T-cell (primary cell): ENCODE results near the gene MYO15B. TPM values are rescaled to one million over a fixed set of nuclear protein-coding genes. Genes with fewer than 3 reads are reported as not detected.

Experiments
- ATAC-seq, 4 experiments: fragments of 200-7000 bp in 3 of 4; fragments of 150-1000 bp in 1 of 4; cut with Tn5 transposase; replicated peaks in 1 of 4; 1 replicate in 3 of 4; 2 replicates in 1 of 4; pipeline ENCODE4 v1.10.0; 2021; ENCODE audit warnings: moderate library complexity in 3 of 4, mild to moderate bottlenecking in 2 of 4, moderate number of reproducible peaks in 1 of 4
- CTCF ChIA-PET, 2 donors: fragments of 300-600 bp; sonication (Branson Sonifier 250); formaldehyde crosslinking; loops; one replicate each; lab custom pipeline; 2022; ENCODE audit warnings: antibody characterized with exemption in 2 of 2; lab: Charles Lee
- POLR2A ChIA-PET, 2 donors: fragments of 300-600 bp; sonication (Branson Sonifier 250); formaldehyde crosslinking; loops; one replicate each; lab custom pipeline; 2022; ENCODE audit warnings: antibody characterized with exemption in 2 of 2; lab: Charles Lee
- DNase-seq, 35 experiments: peaks; one replicate each; pipeline versions ENCODE4 v3.0.0 to v3.0.0-alpha.2; 2013 to 2023
- H3K27ac ChIP-seq: one replicate; pipeline ENCODE4 v1.5.1; 2013; ENCODE audit warnings: low read length
- H3K27me3 ChIP-seq, 2 experiments: replicated peaks in 1 of 2; 1 replicate in 1 of 2; 2 replicates in 1 of 2; pipeline versions ENCODE4 v1.6.1 to v1.7.0; 2013; ENCODE audit warnings: low read length in 1 of 2, mixed read lengths in 1 of 2; ENCODE audit not compliant: control insufficient read depth in 2 of 2, insufficient read depth in 2 of 2; ENCODE audit errors: extremely low read depth in 1 of 2
- H3K36me3 ChIP-seq, 2 donors: 1 replicate in 1 of 2; 2 replicates in 1 of 2; pipeline versions ENCODE4 v1.6.1 to v1.7.0; 2013; ENCODE audit warnings: low read length in 1 of 2; ENCODE audit not compliant: control insufficient read depth in 2 of 2, insufficient read depth in 1 of 2; ENCODE audit errors: extremely low read depth in 1 of 2
- H3K4me1 ChIP-seq, 2 experiments: 1 replicate in 1 of 2; 2 replicates in 1 of 2; pipeline versions ENCODE4 v1.6.1 to v1.7.0; 2013; ENCODE audit warnings: low read length in 2 of 2, mixed read lengths in 1 of 2; ENCODE audit not compliant: insufficient read depth in 2 of 2, control insufficient read depth in 1 of 2; ENCODE audit errors: extremely low read depth in 1 of 2
- H3K4me3 ChIP-seq, 2 donors: 1 replicate in 1 of 2; 2 replicates in 1 of 2; pipeline versions ENCODE4 v1.5.1 to v1.7.0; 2013; ENCODE audit warnings: mild to moderate bottlenecking in 2 of 2, low read length in 1 of 2, moderate library complexity in 1 of 2; ENCODE audit not compliant: control insufficient read depth in 1 of 2; ENCODE audit errors: extremely low read depth in 1 of 2
- H3K9me3 ChIP-seq: 2 replicates; pipeline ENCODE4 v1.7.0; 2013
- H3K27ac Mint-ChIP-seq, 2 donors: one replicate each; pipeline ENCODE4 v1.8.0; 2020 to 2021; ENCODE audit warnings: mild to moderate bottlenecking in 2 of 2, mixed read lengths in 2 of 2
- H3K27me3 Mint-ChIP-seq, 2 donors: one replicate each; pipeline ENCODE4 v1.8.0; 2021 to 2022; ENCODE audit warnings: mixed read lengths in 2 of 2
- H3K36me3 Mint-ChIP-seq: one replicate; pipeline ENCODE4 v1.8.0; 2021; ENCODE audit warnings: mixed read lengths
- H3K4me1 Mint-ChIP-seq, 3 donors: one replicate each; pipeline ENCODE4 v1.8.0; 2020 to 2022; ENCODE audit warnings: mixed read lengths in 3 of 3, mild to moderate bottlenecking in 1 of 3
- H3K4me3 Mint-ChIP-seq, 3 donors: one replicate each; pipeline ENCODE4 v1.8.0; 2020 to 2022; ENCODE audit warnings: mild to moderate bottlenecking in 3 of 3, mixed read lengths in 3 of 3, moderate library complexity in 3 of 3
- H3K9me3 Mint-ChIP-seq, 3 donors: one replicate each; pipeline ENCODE4 v1.8.0; 2020 to 2022; ENCODE audit warnings: mixed read lengths in 3 of 3
- WGBS: methylation state at CpG from one replicate; pipeline ENCODE4 v1.1.5; 2013; ENCODE audit warnings: missing lambda C conversion rate; ENCODE audit not compliant: insufficient coverage; 5-methylcytosine and 5-hydroxymethylcytosine counted together
- total RNA-seq, 35 experiments: library from RNA in 6 of 35; stranded (reverse) in 6 of 35; fragments of 120-200 nt in 1 of 35; gene quantifications; one replicate each; pipeline versions ENCODE4 v1.2.1 to v1.2.4 and lab custom pipeline; 2013 to 2026

MYO15B gene
- total RNA-seq, 5 donors from 2014 or later (not counting 1 experiment from before 2014, with no cell fraction given) = 171 to 382 (median 273) TPM

GRCh38 chr17:75630071-75630917 is 42.7 kb downstream of the MYO15B start:
- H3K27me3 ChIP-seq = no peaks in the 10 kb centered on the region
- H3K27ac Mint-ChIP-seq = no peak overlapping the region
- DNase-seq (no peak), ATAC-seq (no peak)
- ChIA-PET CTCF (interaction anchor here in 1 of 2 donors (0.6 kb wide), 1 partner anchor 209 kb away, joined by 3 read pairs; no protein-coding TSS in a partner anchor), POLR2A (no interaction called here)
- H3K9me3 ChIP-seq = no peaks in the 10 kb centered on the region
- no peak overlapping the region for H3K4me3 Mint-ChIP-seq
- no peak overlapping the region for H3K27ac ChIP-seq
- WGBS = 91% methylated on average over 21 of the region's 26 CpGs
- H3K9me3 Mint-ChIP-seq = no peaks in the 10 kb centered on the region
- H3K4me1 ChIP-seq = peaks cover 2 to 16% of the 10 kb centered on the region in 2 experiments
- no peaks in the 10 kb centered on the region for H3K36me3 Mint-ChIP-seq
- H3K36me3 ChIP-seq = peaks cover 15 to 17% of the 10 kb centered on the region in 2 donors
- H3K4me3 ChIP-seq = no peak overlapping the region
- H3K4me1 Mint-ChIP-seq = peaks cover 8 to 12% (median 9%) of the 10 kb centered on the region in 3 donors
- H3K27me3 Mint-ChIP-seq = no peaks in the 10 kb centered on the region

DNA sequence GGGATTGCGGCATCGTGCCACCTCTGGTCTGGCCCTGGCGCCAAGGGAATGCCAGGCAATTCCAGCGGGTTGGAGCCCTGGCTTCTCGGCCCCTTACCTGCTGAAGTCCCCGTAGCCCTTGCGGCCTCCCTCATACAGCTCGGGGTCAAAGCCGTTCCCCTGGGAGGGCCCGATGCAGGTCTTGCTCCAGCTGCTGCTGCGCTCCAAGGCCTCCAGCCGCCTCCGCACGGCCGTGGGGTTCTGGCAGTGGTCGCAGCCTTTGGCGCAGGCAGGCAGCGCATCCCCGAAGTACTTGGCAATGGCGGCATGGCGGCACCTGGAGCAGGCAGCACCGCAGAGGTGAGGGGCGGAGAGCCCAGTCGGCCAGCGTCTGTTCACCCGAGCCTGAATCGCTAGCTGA is 43.8 kb downstream of the MYO15B start:
- Histone ChIP-seq H3K36me3 (peaks cover 10 to 15% of the 10 kb centered on the region in 2 donors), H3K4me3 (no peak overlapping the region), H3K4me1 (peaks cover 2 to 16% of the 10 kb centered on the region in 2 experiments), H3K27me3 (no peaks in the 10 kb centered on the region), H3K27ac (no peak overlapping the region), H3K9me3 (no peaks in the 10 kb centered on the region)
- no peaks in the 10 kb centered on the region for H3K36me3 Mint-ChIP-seq
- ChIA-PET POLR2A (no interaction called here), CTCF (interaction anchor here in 1 of 2 donors (0.9 kb wide), 1 partner anchor 122 kb away, joined by 4 read pairs; no protein-coding TSS in a partner anchor)
- no peak overlapping the region for H3K4me3 Mint-ChIP-seq
- no peaks in the 10 kb centered on the region for H3K9me3 Mint-ChIP-seq
- DNase-seq = no peak
- 97% methylated on average over 27 of the region's 27 CpGs for WGBS
- H3K27ac Mint-ChIP-seq = no peak overlapping the region
- H3K4me1 Mint-ChIP-seq = peaks cover 8 to 12% (median 9%) of the 10 kb centered on the region in 3 donors
- ATAC-seq = no peak
- no peaks in the 10 kb centered on the region for H3K27me3 Mint-ChIP-seq

- POLR2A ChIA-PET = interaction anchor here in 1 of 2 donors (0.6 to 0.9 kb wide), 2 partner anchors 42 to 181 kb away, joined by 3 to 7 read pairs; no protein-coding TSS in a partner anchor
- H3K27me3 Mint-ChIP-seq = no peaks in the 10 kb centered on the region
- CTCF ChIA-PET = interaction anchor here (0.6 to 3.4 kb wide), 8 partner anchors 13 to 743 kb away, joined by 3 to 49 read pairs (median 6); a partner anchor contains a TSS
- peaks cover 3 to 10% of the 10 kb centered on the region in 2 donors for H3K36me3 ChIP-seq
- H3K27ac Mint-ChIP-seq = no peak overlapping the region
- WGBS = 91% methylated on average over 7 of the region's 12 CpGs
- H3K4me3 Mint-ChIP-seq = no peak overlapping the region
- peaks cover 8 to 12% (median 9%) of the 10 kb centered on the region in 3 donors for H3K4me1 Mint-ChIP-seq
- DNase-seq (no peak), ATAC-seq (no peak)
- H3K36me3 Mint-ChIP-seq = no peaks in the 10 kb centered on the region
- H3K4me1 ChIP-seq = peaks cover 2 to 16% of the 10 kb centered on the region in 2 experiments
- no peaks in the 10 kb centered on the region for H3K9me3 ChIP-seq
- H3K9me3 Mint-ChIP-seq = no peaks in the 10 kb centered on the region
- H3K27ac ChIP-seq = no peak overlapping the region
- H3K4me3 ChIP-seq = no peak overlapping the region
- H3K27me3 ChIP-seq = no peaks in the 10 kb centered on the region
Observed at GRCh38 chr17:75632428-75632827, 44.8 kb downstream of the MYO15B start.

- CTCF ChIA-PET = interaction anchor here (0.6 to 3.4 kb wide), 15 partner anchors 13 to 744 kb away, joined by 3 to 49 read pairs (median 4); partner anchors contain the start of gene TSEN54 (in 1 of the 2)
- Histone ChIP-seq H3K27me3 (no peaks in the 10 kb centered on the region), H3K9me3 (no peaks in the 10 kb centered on the region), H3K27ac (no peak within 1 kb of the TSS), H3K36me3 (peaks cover 3 to 10% of the 10 kb centered on the region in 2 donors), H3K4me3 (no peak within 1 kb of the TSS), H3K4me1 (peaks cover 2 to 16% of the 10 kb centered on the region in 2 experiments)
- POLR2A ChIA-PET = interaction anchor here in 1 of 2 donors (0.6 to 0.9 kb wide), 2 partner anchors 41 to 182 kb away, joined by 3 to 7 read pairs; no protein-coding TSS in a partner anchor
- peaks cover 8 to 12% (median 9%) of the 10 kb centered on the region in 3 donors for H3K4me1 Mint-ChIP-seq
- H3K36me3 Mint-ChIP-seq = no peaks in the 10 kb centered on the region
- DNase-seq = peak; percentile 57 to 89 (median 76)
- 26% methylated on average over 18 of the region's 19 CpGs for WGBS
- H3K27me3 Mint-ChIP-seq = no peaks in the 10 kb centered on the region
- H3K4me3 Mint-ChIP-seq = no peak within 1 kb of the TSS
- no peak within 1 kb of the TSS for H3K27ac Mint-ChIP-seq
- ATAC-seq = peak; percentile 77 to 84 (median 79)
- H3K9me3 Mint-ChIP-seq = no peaks in the 10 kb centered on the region
Observed at GRCh38 chr17:75632863-75633485, 45.4 kb downstream of the MYO15B start, which contains the start of gene SMIM5. Gene SMIM5, plus strand, starts transcription at chr17:75633434. Its CDS starts 6,768 bp downstream, at chr17:75640202.

DNA sequence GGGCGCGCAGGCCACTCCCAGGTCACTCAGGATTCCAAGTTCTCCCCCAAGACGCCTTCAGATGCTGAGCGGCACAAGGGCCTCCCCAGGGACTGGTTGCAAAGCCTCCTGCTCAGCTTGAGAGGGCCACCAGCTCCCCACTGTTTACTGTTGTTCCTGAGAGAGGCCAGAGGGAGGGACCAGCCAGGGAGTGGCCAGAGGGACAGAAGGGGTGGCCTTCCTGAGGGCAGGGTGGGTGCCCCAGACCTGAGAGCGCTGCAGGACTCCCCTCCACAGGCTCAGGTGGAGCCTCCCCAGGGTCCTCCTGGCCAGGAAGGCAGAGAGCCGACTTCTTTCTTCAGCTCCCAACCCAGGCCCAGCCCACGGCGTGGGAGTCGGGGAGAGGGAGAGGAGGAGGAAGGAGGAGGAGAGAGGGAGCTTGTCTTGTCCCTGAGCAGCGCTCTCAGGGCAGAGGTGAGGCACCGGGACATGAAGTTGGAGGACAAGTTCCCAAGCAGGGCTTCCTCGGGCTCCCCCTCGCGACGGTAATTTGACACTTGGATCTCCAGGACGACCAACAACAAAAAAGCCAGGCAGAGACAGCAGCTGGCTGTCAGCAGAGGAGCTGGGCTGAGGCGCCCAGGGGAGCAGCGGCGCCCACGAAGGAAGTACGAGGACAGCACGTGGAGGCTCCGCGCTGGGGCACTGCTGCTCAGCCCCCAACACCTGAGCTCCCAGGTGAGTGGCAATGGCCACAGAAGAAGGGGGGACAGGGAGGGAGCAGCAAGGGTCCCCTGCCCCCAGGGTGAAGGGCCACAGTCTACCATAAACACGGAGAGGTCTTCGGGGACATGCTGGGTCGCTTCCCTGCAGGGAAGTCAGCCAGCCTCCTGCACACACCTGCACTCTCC is 46.1 kb downstream of the MYO15B start:
- Histone ChIP-seq H3K27me3 (no peaks in the 10 kb centered on the region), H3K4me1 (peaks cover 2 to 16% of the 10 kb centered on the region in 2 experiments), H3K36me3 (peaks cover 3 to 10% of the 10 kb centered on the region in 2 donors), H3K4me3 (no peak overlapping the region), H3K27ac (no peak overlapping the region), H3K9me3 (no peaks in the 10 kb centered on the region)
- POLR2A ChIA-PET = interaction anchor here (0.7 to 0.9 kb wide), 2 partner anchors 37 to 40 kb away, joined by 3 read pairs; no protein-coding TSS in a partner anchor
- Mint-ChIP-seq H3K4me3 (no peak overlapping the region), H3K27me3 (no peaks in the 10 kb centered on the region), H3K9me3 (no peaks in the 10 kb centered on the region), H3K4me1 (peaks cover 8 to 12% (median 9%) of the 10 kb centered on the region in 3 donors), H3K36me3 (peaks cover 4% of the 10 kb centered on the region), H3K27ac (no peak overlapping the region)
- peak; percentile 33 to 52 (median 47) for ATAC-seq
- CTCF ChIA-PET = interaction anchor here (0.6 to 3.4 kb wide), 18 partner anchors 8 to 730 kb away, joined by 3 to 49 read pairs (median 4); partner anchors contain the start of gene TSEN54 (in 1 of the 2)
- DNase-seq = peak in 34 of 35 experiments; percentile 13 to 66 (median 46)
- 24% methylated on average over 23 of the region's 27 CpGs for WGBS
